Dermis blood vessel endothelial cell (primary cell): ENCODE measurements around the gene CEP83. TPM values are rescaled to one million over a fixed set of nuclear protein-coding genes. Genes with fewer than 3 reads are reported as not detected.
"Not testable (repeated sequence)": the region's sequence is repeated elsewhere in the genome, so short reads cannot be mapped to it uniquely, and the experiment has no call there.

ENCODE experiments used
- DNase-seq: peaks from one replicate; pipeline ENCODE4 v3.0.0; 2010
- total RNA-seq: library from RNA; depleted of rRNA; stranded (reverse); fragments of >200 nt; gene quantifications from 2 replicates; pipeline ENCODE4 v1.2.3, GENCODE V29; 2014

CEP83 gene
- total RNA-seq, 1 donor from 2014 or later, result 8.2 TPM

DNA sequence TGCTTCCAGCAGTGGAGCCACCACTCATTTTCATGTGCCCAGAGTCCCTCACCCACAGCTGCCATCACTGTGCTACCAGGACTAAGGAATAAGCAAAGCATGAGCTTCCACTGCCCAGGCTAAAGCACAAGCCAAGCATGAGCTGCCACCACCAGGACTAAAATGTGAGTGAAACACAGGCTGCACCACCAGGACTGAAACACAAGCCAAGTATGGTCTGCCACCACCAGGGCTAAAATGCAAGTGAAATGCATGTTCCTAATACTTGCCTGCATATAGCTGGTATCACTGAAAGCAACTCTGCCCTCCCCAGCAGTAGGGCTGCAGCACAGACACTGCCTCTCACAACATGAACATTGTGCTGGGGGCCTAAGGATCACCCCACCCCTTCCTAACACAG, 30.0 kb downstream of the CEP83 start:
- DNase-seq, result no peak

DNA sequence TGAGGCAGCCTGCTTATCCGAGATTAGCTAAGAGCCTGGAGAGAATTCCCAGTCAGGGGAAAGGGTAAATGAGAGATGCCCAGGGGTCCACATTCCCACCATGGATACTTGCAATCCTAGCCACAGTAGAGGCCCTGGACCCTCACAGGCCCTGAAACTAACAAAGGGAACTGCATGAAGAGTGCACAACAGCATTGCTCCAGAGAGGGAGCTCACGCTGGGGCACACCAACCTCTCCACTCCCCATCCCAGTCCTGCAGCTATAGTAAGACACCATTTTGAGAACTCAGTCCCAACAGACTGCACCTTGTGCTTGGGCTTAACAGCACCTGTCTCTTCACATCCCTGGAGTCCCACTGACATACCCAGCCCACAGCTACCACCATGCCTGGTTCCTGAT, 30.5 kb downstream of the CEP83 start:
- DNase-seq, result no peak

DNA sequence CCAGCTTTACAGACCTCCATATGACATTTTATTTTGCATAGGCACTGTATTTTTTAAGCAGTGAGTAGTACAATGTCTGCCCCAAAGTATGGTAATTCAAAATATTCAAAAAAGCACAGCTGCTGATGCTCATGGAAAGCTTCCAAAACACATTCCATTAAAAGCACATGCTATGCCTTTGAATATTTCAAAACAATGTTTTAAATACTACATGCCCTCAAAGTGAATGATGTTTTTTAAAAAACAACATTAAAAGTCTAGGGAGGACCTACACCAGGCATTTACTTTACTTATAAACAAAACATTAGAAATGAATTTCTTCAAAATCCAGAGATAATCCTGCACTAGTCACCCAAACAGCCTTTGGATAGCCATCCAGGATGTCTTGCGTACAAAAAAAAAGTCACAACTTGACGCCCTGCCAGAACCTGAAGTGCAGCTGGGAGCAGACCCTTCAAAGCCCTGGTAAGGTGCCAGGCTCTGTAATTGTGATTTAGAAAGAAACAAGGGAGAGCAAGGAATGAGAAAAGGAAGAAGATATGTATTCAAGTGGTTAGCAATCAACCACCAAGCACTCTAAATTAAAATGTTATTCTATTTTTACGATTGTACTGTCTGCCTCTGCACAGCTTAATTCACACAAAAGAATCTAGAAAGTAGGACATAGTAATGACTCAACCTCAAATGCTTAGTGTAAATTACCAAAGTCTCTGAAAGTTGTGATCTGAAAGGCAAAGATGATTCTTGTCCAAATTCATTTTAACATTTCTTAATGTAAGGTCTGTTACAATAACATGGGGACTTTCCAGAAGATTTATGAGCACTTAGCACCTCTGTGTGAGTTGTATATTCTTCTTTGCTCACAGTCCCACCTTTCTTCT, 31.9 kb downstream of the CEP83 start:
- DNase-seq, result peak; percentile 78

DNA sequence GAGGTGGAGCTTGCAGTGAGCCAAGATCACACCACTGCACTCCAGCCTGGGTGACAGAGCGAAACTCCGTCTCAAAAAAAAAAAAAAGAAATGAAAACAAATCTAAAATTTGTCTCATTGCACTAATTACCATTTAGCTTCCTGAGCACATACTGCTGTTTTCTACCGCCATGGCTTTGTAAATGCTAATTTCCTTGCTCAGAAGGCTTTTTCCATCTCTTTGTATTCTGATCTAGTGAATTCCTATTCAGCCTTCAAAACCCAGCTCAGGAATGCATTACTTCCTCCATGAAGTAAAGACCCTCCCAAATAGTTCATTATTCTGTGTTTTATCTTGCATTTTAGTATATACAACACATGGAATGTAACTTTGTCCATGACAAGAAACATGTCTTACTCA, 33.6 kb downstream of the CEP83 start:
- DNase-seq, result no peak

DNA sequence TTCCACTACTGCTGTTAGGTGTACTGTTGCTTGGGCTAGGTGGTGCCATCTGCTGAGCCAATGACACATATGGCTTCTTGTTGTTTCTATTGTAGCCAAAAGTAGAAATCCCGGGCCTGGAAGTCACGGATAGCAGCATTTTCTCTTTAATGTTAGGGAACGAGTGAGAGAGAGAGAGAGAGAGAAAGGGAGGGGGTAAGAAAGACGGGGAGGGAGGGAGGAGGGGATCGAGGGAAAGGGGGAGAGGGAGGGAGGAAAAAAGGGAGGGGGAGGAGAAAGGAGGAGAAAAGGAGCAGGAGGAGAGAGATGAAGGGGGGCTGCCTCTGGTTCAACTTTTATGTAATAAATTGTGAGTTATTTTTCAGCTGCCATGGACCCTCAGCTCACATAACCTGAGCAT, 34.8 kb downstream of the CEP83 start:
- not testable (repeated sequence) for DNase-seq

DNA sequence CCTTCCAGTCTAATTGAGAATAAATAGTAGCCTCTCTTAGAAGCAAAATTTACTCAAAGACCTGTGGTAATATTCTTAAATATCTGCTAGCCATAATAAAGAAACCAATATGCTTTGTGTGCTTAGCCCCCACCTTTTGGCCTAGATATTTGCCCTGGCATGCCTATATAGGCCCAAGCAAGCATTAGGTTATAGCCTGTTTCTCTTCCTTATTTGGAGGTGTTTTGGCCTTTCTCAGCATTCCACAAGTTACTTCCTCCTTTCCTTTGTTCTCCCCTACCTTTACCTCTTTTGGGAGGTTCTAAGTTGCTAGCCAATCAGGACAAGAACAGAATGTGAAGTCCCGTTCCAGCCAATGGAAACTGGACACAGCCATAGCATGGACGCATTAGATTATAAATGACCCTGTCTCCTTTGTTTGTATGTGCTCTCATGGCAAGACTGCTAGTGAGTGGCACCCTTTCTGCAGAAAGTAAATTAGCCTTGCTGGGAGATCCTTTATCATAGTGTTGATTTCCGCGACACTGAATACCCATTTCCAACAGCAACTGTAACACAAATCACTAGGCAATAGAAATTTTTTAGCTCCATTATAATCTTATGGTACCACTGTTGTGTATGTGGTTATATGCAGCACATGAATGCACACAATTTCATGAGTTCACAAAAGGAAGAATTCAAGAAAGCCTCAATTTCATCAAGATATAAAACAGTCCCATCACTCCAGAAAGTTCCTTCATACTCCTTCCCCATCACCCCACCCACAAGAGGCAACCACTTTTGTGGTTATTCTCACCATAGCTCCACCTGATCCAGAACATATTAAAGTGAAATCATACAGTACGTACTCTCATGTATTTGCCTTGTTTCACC, 37.6 kb downstream of the CEP83 start:
- DNase-seq, result no peak

DNA sequence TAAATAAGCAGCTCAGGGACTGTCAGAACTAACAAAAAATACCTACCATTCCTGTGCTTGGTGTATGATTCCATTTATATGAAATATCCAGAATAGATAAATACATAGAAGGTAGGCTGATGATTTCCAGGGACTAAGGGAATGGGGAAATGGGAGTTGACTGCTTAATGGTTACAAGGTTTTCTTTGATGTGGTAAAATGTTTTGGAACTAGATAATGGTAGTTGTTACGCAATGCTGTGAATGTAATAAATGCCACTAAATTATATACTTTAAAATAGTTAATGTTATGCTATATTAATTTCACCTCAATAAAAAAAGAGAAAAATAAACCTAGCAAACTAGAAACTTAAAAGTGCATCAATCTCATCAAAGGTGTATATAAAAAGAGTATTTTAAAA, 41.1 kb downstream of the CEP83 start:
- DNase-seq, result no peak

DNA sequence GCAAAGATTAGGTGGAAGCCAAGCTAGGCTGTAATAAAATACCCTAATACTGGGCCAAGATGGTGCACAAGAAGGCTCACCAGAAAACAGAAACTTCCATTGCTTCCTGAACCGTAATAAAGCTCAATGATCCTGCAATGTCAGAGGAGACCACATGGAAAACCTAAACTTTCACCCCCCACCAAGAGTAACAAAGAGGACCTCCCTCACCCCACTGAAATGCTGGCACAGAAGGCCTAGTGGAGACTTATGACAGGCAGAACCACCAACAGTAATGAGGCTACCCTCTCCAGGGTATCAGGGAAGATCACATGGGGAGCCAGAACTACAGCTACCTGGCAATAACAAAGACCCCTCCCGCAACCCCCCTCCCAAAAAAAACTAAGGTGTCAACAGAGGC, 43.1 kb downstream of the CEP83 start:
- no peak for DNase-seq

DNA sequence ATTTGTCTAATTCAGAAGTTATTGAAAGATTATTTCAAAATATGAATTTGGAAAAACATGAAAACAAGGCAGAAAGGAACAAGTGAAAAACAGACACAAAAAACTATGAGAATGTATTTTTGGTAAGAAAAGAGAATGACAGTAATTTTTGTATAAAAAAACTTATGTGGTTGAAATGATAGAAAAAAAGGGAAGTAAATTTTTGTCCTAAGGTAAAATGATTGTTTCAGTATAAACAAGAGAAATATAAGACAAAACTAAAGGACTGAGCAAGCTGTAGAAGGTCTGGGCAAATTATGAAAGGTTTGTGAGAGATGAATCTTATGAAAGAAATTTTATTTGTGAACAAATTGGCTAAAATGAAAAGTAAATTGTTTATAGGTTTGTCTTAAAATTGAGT, 44.6 kb downstream of the CEP83 start:
- DNase-seq, result no peak

DNA sequence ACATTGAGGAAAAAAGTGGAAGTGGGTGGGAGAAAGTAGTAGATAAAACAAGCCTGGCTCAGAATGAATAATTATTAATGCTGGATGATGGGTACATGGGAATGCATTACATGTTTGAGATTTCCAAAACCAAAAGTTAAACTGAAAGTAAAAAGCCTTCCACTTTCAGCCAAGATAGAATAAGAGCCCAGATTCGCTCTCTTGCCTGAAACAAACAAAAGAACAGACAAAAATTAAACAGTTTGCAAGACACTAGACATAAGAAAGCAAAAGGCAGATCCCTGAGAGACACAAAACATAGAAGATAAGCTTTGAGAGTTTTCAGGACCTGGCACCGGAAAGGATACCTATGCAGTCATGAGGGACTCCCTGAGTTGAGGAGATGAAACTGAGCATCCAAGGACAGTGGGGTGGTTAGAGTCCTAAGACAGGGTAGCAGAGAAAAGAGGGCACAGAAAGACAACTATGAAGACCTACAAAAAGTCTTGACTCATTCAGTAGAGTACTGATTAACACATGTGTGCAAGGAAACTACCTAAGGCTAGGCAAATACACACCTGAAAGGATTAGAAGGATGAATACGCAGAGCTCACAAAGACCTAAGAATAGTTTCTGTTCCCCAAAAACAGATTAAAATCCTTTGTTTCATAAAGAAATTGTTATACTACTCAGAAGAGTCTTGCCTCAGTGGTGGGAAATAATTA, 54.1 kb downstream of the CEP83 start:
- no peak for DNase-seq

DNA sequence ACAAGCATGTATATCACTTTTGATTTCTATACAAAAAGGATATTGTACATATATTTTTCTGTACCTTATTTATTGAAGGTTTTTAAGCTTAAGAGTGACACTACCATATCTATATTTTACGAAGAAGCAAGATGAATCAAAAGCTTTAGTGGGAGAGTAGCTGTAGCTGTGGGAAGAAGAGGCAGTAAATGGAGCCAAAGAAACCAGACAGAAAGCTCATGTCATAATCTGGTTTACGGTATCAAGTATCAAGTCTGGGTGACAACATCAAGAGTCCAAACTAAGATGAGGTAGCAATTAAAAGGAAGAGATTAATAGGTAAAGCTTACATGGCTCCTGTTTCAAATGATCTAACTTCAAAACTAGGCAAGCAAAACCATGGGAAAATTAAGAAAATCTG, 54.8 kb downstream of the CEP83 start:
- DNase-seq, result no peak

DNA sequence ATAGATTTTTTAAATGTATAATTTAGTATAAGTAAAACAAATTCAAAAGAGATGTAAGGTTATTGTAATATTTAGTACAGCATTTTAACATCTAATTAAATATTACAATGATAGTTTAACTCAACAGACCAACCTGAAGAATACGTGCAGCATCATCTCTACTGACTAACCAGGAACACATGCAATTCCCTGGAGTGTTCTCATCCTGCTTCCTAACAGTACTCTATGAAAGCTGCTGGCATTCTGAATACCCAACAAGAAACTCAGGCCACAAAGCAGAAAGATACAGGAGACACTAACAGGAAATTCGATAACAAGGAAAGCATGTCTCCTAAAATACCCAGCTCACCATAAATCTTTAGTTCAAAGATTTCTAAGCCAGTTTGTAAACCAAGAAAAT, 58.3 kb downstream of the CEP83 start:
- no peak for DNase-seq

DNA sequence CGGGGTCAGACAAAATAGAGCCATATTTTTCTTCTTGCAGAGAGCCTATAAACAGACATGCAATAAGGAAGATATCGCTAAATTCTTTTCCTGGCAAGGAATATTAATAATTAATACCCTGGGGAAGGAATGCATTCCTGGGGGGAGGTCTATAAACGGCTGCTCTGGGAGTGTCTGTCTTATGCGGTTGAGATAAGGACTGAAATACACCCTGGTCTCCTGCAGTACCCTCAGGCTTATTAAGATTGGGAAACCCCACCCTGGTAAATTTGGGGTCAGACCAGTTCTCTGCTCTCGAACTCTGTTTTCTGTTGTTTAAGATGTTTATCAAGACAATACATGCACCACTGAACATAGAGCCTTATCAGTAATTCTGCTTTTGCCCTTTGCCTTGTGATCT, 61.0 kb downstream of the CEP83 start:
- not testable (repeated sequence) for DNase-seq

DNA sequence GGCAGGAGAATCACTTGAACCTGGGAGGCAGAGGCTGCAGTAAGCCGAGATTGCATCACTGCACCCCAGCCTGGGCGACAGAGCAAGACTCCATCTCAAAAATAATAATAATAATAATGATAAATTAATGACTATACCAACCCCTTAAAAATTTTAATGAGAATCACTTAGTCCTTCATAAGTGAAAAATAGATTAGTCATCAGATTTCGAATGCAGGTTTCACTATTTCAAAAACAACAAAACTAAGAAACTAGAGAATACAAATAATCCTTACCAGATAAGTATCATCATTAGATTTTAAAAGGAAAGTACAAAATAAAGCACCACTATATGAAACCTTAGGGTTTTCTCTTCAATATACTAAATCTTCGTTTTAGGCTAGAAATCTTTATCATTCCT, 62.3 kb downstream of the CEP83 start:
- no peak for DNase-seq

DNA sequence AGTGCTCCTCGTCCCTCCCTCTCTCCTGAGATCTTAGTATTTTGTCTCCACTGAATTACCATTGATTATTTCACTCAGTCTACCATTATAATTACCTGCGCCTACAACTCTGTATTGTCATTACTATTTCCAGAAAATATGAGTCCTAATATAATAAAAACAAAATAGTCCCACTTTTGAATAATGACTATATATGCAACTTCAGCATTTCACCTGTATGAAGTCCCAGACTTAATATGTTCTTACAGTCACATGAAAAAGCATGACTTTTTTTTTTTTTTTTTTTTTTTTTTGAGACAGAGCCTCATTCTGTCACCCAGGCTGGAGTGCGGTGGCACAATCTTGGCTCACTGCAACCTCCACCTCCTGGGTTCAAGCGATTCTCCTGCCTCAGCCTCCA, 63.7 kb downstream of the CEP83 start:
- not testable (repeated sequence) for DNase-seq

DNA sequence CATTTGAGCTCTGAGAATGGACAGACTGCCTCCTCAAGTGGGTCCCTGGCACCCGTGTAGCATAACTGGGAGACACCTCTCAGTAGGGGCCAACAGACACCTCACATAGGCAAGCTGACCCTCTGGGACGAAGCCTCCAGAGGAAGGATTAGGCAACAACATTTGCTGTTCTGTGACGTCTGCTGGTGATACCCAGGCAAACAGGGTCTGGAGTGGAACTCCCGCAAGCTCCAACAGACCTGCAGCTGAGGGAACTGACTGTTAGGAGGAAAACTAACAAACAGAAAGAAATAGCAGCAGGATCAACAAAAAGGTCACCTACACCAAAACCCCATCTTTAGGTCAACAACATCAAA, 69.6 kb downstream of the CEP83 start:
- no peak for DNase-seq

DNA sequence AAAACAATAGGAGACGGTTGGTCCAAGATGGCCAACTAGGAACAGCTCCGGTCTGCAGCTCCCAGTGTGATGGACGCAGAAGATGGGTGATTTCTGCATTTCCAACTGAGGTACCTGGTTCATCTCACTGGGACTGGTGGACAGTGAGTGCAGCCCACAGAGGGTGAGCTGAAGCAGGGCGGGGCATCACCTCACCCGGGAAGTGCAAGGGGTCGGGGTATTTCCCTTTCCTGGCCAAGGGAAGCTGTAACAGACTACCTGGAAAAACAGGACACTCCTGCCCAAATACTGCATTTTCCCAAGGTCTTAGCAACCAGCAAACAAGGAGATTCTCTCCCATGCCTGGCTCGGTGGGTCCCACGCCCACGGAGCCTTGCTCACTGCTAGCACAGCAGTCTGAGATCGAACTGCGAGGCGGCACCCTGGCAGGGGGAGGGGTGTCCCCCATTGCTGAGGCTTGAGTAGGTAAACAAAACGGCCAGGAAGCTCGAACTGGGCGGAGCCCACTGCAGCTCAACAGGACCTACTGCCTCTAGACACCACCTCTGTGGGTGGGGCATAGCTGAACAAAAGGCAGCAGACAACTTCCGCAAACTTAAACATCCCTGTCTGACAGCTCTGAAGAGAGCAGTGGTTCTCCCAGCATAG, 70.1 kb downstream of the CEP83 start:
- not testable (repeated sequence) for DNase-seq

DNA sequence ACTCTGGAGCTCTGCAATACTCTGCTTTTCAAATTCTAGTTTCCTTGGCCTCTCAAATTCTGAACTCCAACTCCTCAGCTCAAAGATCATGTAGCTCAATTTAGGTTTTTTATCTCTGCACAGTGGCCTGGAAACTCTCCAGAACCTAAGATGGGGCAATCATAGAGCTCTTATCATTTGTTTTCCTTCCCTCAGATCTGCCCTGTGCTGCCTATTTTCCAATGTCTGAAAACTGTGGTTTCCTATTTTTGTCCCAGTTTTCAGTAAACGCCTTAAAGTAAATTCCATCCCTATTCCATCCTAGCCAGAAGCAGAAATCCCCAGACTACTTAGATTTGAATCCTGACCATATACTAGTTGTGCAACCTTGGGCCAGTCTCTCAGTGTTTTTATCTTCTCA, 73.2 kb downstream of the CEP83 start:
- DNase-seq, result no peak

DNA sequence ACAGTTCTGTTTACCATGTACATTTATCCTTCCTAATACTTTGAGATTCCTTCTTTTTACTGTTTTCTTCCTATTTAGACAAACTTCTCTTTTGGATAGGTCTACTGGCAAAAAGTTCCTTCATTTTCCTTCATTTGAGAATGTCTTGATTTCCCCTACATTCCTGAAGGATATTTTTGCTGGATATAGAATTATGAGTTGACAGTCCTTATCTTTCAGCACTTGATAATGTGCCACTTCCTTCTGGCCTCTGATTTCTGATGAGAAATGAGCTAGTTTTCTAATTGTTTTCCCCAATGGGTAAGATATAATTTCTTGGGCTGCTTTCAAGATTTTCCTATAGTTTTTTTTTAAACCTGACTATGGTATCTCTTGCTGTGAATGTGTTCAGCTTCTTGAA, 75.6 kb downstream of the CEP83 start:
- no peak for DNase-seq

DNA sequence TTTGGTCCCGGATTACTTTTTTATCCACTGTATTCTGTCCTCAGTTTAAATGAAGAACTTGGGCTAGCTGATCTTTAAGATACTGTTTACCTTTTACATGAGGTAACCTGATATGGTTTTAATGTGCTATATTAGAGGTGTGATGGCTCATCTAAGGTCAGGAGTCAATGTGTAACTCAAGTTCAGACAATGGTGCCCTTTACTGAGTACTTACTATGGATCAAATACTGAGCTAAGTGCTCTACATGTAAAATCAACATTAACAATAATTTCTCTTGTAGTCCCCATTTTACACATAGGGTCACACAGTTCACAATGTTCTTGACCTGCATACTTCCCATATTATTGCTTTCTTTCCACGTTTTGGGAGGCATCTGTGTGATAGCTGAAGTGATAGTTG, 79.2 kb downstream of the CEP83 start:
- DNase-seq, result no peak

DNA sequence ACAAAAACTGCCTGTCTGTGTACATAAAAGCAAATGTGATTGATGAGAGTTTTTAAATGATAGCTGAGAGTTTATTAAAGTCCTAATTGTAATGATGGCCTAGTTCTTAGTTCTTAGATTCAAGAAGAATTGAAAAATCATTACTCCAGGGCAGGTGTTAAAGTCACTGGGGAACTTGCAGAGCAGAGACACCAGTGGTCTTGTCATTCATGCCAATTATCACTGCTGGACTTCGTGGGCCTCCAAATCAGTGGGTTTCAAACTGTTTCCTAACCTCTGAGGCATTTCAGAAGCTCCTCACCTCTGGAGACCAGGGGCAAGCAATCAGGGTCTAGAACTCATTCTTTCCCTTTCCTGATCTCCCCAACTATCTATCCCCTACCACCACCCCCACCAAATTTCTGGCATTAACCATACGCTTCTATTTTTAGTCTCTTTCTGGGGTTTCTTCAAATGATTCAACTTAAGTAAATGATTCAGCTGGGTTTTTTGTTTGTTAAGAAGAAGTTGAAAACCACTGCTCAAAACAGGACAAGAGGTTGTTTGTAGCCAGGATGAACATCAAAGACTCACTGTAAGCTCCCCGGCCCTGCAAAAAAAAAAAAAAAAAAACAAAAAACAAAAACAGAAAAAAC, 80.1 kb downstream of the CEP83 start:
- DNase-seq, result no peak

DNA sequence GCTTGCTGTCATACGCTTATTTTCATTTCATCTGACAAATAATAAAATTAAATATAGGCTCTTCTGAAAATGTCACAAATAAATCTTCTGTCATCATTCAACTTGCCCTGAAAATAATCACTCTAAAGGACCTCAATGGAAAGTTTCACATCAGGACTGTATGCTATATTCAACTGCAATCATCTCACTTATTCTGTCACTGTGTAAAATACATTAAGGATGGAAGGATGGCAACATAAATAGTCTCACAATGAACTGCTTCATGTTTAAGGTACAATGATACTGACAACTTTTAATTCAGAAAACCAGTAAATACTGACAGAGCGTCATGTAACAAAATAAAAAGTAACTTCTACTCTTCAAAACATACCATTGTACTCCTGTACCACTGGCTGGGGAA, 82.1 kb downstream of the CEP83 start:
- no peak for DNase-seq
